Activated naive CD4-positive, alpha-beta T cell treated with anti-CD3 and anti-CD28 coated beads, Interleukin-2, amount 50 U/mL, for 24 hours (primary cell): ENCODE measurements around the gene TMEM271.

Source experiments
- H3K27ac Mint-ChIP-seq: one replicate; pipeline ENCODE4 v1.8.0; 2021; ENCODE audit warnings: mild to moderate bottlenecking, mixed read lengths
- H3K27me3 Mint-ChIP-seq: one replicate; pipeline ENCODE4 v1.8.0; 2021; ENCODE audit warnings: mixed read lengths
- H3K36me3 Mint-ChIP-seq: one replicate; pipeline ENCODE4 v1.8.0; 2021; ENCODE audit warnings: mixed read lengths
- H3K4me1 Mint-ChIP-seq: one replicate; pipeline ENCODE4 v1.8.0; 2021; ENCODE audit warnings: mixed read lengths
- H3K4me3 Mint-ChIP-seq: one replicate; pipeline ENCODE4 v1.8.0; 2021; ENCODE audit warnings: mild to moderate bottlenecking, mixed read lengths
- H3K9me3 Mint-ChIP-seq: one replicate; pipeline ENCODE4 v1.8.0; 2021; ENCODE audit warnings: mixed read lengths

TMEM271 gene, protein sequence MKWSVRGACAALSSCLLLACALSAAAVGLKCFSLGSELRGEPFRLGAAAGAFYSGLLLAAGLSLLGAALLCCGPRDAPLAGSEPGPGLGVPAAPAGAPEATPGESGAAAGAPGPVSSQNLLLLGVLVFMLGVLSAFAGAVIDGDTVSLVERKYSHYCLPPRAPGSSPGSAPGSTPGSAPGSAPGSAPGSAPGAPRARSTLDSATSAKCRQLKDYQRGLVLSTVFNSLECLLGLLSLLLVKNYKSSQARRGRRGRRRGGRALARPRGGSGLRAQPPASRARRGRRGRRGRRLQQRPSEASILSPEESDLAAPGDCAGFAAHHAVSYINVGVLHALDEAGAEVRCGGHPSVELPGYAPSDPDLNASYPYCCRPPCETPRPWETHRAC

DNA sequence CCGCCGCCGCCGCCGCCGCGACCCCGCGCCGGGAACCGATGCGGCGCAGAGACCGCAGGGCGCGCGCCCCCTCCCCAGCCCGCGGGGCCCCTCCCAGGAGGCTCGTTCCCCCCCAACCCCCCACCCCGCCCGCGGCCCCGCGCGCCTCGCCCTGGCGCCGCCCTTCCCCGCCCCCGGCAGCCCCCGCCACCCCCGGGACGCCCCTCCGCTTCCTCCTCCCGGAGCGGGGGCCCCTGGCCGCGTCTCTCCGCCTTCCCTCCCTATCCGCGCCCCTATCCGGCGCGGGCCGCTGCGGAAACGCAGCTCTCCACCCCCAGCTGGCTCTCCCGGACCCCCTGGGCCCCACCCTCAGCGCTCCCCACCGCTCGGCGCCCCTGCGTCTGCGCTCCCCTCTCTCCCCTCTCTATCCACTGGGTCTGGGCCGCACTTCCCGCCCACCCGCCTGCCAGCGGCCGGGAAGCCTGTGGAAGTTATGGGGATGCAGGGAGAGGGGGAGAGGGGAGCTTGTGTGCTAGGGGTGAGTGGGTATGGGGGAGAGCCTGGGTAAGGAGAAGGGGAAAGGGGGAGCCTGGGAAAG lies at the start of gene TMEM271:
TSS of gene TMEM271 (minus strand) at position 51 of the 577 bp plus-strand sequence. CDS start 233 bp downstream, outside the sequence.
- H3K27ac Mint-ChIP-seq = no peak within 1 kb of the TSS
- H3K36me3 Mint-ChIP-seq = peaks cover 2% of the 10 kb centered on the region
- peaks cover 1% of the 10 kb centered on the region for H3K9me3 Mint-ChIP-seq
- peaks cover 11% of the 10 kb centered on the region for H3K4me1 Mint-ChIP-seq
- H3K27me3 Mint-ChIP-seq = peaks cover 56% of the 10 kb centered on the region
- H3K4me3 Mint-ChIP-seq = peak within 1 kb of the TSS; percentile 68

DNA sequence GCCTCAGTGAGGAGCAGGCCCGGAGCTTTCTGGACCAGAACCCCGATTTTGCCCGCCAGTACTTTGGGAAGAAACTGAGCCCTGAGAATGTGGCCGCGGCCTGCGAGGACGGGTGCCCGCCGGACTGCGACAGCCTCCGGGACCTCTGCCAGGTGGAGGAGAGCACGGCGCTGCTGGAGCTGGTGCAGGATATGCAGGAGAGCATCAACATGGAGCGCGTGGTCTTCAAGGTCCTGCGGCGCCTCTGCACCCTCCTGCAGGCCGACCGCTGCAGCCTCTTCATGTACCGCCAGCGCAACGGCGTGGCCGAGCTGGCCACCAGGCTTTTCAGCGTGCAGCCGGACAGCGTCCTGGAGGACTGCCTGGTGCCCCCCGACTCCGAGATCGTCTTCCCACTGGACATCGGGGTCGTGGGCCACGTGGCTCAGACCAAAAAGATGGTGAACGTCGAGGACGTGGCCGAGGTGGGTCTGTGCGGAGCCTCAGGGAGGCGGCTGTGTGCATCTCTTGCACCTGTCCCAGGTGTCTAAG lies 49.6 kb upstream of the TMEM271 start:
- no peak overlapping the region for H3K27ac Mint-ChIP-seq
- no peak overlapping the region for H3K4me3 Mint-ChIP-seq
- peaks cover 7% of the 10 kb centered on the region for H3K27me3 Mint-ChIP-seq
- H3K4me1 Mint-ChIP-seq = no peaks in the 10 kb centered on the region
- H3K36me3 Mint-ChIP-seq = no peaks in the 10 kb centered on the region
- no peaks in the 10 kb centered on the region for H3K9me3 Mint-ChIP-seq

- H3K27me3 Mint-ChIP-seq = peaks cover 9% of the 10 kb centered on the region
- no peak within 1 kb of the TSS for H3K4me3 Mint-ChIP-seq
- no peak within 1 kb of the TSS for H3K27ac Mint-ChIP-seq
- H3K4me1 Mint-ChIP-seq = no peaks in the 10 kb centered on the region
- H3K9me3 Mint-ChIP-seq = no peaks in the 10 kb centered on the region
- H3K36me3 Mint-ChIP-seq = no peaks in the 10 kb centered on the region
These were observed 48.9 kb upstream of the TMEM271 start, which contains the start of gene PDE6B for GRCh38 chr4:624705-625590. Gene PDE6B (plus strand): TSS chr4:625573. CDS start chr4:625627, 54 bp downstream.

DNA sequence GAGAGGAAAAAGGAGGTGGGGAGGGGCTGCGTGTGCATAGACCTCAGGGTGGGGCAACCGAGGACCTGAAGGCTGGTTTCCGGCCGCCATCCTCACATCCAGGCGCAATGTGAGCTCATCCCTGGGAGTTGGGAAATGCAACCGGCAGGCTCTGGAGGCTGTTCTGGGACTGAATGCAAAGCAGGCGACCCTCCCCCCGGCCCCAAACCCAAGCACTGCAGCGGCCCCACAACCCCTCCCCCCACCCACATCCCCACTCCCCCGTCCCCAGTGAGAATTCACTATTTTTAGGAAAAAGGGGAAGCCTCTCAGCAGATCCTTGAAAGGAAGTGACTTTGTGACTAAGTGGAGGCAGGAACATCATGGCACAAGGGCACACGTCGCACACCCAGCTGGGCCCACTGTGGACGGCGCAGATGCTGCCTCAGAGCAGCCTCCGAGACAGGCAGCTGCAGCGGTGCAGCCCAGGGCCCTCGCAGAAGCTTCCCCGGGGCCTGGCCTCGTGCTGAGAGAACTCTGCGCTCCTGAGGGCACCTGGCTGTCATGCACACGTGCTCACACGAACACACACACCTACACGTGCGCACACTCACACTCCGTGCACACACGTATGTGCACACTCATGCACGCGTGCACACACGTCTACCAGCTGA lies 47.9 kb upstream of the TMEM271 start:
- H3K4me3 Mint-ChIP-seq = no peak overlapping the region
- H3K4me1 Mint-ChIP-seq = no peaks in the 10 kb centered on the region
- H3K27ac Mint-ChIP-seq = no peak overlapping the region
- H3K36me3 Mint-ChIP-seq = no peaks in the 10 kb centered on the region
- H3K27me3 Mint-ChIP-seq = peaks cover 9% of the 10 kb centered on the region
- H3K9me3 Mint-ChIP-seq = no peaks in the 10 kb centered on the region

DNA sequence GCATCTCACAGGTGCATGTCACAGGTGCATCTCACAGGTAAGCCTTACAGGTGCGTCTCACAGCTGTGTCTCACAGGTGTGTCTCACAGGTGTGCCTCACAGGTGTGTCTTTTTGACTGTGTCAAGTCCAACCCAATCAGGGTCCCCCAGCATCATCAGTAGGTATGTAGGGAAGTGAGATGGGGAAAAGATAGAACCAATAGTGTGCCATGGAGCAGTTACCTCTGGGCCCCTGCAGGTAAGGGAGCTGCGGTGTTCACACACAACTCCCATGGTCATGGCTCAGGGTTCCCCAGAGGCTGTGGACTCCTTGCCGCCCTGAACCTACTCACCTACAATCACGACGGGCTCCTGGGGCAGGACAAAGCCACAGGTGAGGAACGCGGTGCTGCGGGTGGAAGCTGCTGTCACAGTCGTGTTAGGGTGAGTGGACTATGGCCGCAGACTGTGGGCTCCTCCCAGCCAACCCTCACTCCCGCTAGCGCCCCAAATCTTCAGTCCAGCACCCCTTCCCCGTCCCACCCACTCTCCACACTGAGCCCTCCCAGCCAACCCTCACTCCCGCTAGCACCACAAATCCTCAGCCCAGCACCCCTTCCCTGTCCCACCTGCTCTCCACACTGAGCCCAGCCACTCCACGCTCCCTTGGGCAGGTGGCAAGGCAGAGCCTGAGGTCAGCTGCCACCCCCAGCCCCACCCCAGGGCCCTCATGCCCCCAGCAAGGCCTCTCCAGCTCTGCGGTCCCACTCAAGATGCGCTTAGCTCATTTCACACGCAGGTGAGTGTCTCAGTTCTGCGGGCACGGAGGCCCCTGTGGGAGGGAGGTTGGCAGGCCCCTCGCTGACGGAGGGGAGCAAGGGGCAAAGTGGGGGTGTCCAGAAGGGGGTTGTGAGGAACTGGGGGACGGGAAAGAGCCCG lies 47.2 kb upstream of the TMEM271 start:
- Mint-ChIP-seq H3K4me3 (no peak overlapping the region), H3K27ac (no peak overlapping the region), H3K4me1 (no peaks in the 10 kb centered on the region), H3K27me3 (peaks cover 9% of the 10 kb centered on the region), H3K36me3 (no peaks in the 10 kb centered on the region), H3K9me3 (no peaks in the 10 kb centered on the region)

DNA sequence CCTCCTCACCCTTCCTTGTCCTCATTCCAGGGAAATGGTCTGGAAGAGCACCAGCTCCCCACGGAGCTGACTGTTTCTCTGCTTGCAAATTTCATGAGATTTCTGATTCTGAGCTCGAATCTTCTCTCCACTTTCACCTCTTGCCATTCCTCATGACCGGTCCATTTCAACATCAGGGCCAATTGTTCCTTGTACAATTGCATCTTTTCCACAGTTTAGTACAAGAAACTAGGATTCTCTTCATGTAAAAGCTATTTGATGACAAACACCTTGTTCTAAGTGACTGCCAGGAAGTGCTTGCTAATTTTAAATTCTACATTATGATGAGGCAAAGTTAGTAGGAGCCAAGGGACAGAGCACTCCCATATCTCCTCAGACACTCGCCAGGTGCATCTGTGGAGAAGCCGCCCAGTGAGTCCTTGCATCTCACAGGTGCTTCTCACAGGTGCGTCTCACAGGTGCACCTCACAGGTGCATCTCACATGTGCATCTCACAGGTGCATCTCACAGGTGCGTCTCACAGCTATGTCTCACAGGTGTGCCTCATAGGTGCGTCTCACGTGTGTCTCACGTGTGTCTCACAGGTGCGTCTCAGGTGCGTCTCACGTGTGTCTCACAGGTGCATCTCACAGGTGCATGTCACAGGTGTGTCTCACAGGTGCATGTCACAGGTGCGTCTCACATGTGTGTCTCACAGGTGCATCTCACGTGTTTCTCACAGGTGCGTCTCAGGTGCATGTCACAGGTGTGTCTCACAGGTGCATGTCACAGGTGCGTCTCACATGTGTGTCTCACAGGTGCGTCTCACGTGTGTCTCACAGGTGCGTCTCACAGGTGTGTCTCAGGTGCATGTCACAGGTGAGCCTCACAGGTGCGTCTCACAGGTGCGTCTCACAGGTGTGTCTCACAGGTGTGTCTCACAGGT lies 46.2 kb upstream of the TMEM271 start:
- H3K4me3 Mint-ChIP-seq = no peak overlapping the region
- no peaks in the 10 kb centered on the region for H3K36me3 Mint-ChIP-seq
- peaks cover 16% of the 10 kb centered on the region for H3K27me3 Mint-ChIP-seq
- no peaks in the 10 kb centered on the region for H3K9me3 Mint-ChIP-seq
- no peaks in the 10 kb centered on the region for H3K4me1 Mint-ChIP-seq
- H3K27ac Mint-ChIP-seq = peak overlapping the region; percentile 12

DNA sequence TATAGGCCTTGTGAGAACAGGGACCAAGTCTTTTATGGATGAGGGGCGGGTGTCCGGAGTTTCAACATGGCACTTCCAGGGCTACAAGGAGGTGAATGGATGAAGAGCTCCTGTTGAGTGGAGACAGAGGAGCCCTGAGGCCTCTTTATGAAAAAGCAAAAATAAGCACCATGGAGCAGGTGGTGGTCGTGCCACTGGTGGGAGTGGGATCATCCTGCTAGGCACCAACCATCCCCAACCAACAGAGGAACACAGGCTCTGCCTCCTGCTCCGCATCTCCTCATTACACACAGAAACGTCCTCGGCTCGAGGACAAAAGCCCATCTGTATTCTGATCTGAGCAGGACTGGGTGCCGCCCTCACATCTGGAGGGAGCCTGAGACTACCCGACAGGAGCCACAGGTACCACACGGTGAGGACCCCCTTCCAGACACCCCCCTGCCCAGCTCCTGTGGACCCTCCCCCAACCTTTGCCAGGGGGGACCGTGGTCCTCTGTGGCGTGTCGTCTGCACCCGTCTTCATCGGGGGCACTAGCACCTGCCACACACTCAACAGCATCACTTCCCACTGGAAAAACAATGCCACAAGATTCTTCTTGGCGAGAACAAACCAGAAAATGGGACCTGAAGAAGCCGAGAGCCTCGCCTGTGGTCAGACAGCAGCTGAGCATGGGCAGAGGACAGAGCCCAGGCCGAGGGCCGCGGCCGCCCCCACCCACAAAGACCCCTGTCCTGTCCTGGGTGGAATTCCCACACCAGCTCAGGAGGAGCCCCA lies 45.4 kb upstream of the TMEM271 start:
- Mint-ChIP-seq H3K36me3 (no peaks in the 10 kb centered on the region), H3K27ac (no peak overlapping the region), H3K4me3 (no peak overlapping the region), H3K9me3 (no peaks in the 10 kb centered on the region), H3K4me1 (no peaks in the 10 kb centered on the region), H3K27me3 (peaks cover 16% of the 10 kb centered on the region)

GRCh38 chr4:620851-621261 lies 44.8 kb upstream of the TMEM271 start:
- Mint-ChIP-seq H3K9me3 (no peaks in the 10 kb centered on the region), H3K36me3 (no peaks in the 10 kb centered on the region), H3K27ac (no peak overlapping the region), H3K27me3 (peaks cover 17% of the 10 kb centered on the region), H3K4me3 (no peak overlapping the region), H3K4me1 (no peaks in the 10 kb centered on the region)

DNA sequence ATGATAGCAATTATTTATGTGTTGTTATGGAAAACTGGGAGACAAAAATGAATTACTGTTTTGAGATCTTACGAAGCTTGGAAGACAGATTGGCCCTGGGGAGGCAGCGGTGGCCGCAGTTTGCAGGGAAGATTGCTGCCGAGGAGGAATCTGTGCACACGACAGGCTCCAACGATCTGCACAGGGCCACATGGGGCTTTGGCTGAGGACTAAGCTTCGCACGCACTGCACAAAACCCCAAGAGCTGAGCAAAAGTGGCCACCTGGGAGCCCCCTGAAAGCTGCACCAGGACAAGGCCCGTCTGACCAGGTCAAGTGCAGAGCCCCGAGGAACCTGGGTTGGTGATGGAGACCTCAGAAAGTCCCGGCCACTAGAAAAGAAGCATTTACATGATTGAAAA lies 44.1 kb upstream of the TMEM271 start:
- Mint-ChIP-seq H3K4me1 (no peaks in the 10 kb centered on the region), H3K27ac (no peak overlapping the region), H3K27me3 (peaks cover 17% of the 10 kb centered on the region), H3K36me3 (no peaks in the 10 kb centered on the region), H3K4me3 (no peak overlapping the region), H3K9me3 (no peaks in the 10 kb centered on the region)

GRCh38 chr4:617644-618641 lies 41.8 kb upstream of the TMEM271 start:
- Mint-ChIP-seq H3K27ac (no peak overlapping the region), H3K4me1 (no peaks in the 10 kb centered on the region), H3K27me3 (peaks cover 15% of the 10 kb centered on the region), H3K4me3 (no peak overlapping the region), H3K36me3 (no peaks in the 10 kb centered on the region), H3K9me3 (no peaks in the 10 kb centered on the region)

- Mint-ChIP-seq H3K9me3 (no peaks in the 10 kb centered on the region), H3K4me1 (no peaks in the 10 kb centered on the region), H3K4me3 (no peak overlapping the region), H3K36me3 (no peaks in the 10 kb centered on the region), H3K27ac (no peak overlapping the region), H3K27me3 (peaks cover 13% of the 10 kb centered on the region)
These were observed 41.0 kb upstream of the TMEM271 start for GRCh38 chr4:616911-617643.
